ENCODE measurements around the gene NMT1. TPM values are rescaled to one million over a fixed set of nuclear protein-coding genes. Genes with fewer than 3 reads are reported as not detected.

The NMT1 gene
- total RNA-seq, 2 donors from 2014 or later: 122 to 136 TPM

DNA sequence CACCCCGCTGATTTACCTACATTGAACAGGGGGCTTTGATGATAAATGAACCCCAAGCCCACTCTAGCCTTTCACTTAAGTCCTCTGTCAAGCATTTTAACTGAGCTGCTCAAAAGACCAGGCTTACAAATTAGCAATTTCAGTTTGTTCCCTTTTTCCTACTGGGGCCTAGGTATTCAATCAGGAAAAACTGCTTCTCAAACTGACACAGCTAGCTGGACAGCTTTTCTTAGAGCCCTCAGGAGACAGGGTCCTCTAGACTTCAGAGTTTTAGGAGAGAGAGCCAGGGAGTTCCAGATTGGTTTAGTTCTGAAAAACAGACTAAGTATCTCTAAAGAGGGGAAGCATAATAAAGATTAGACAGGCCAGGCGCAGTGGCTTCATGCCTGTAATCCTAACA, 94.4 kb downstream of the NMT1 start:
- WGBS, 2 experiments (ENCODE audit: insufficient coverage in 1 of 2, insufficient read length in 1 of 2): 99 to 100% methylated on average over 2 of the region's 2 CpGs
- H3K4me1 ChIP-seq (ENCODE audit: control insufficient read depth, insufficient read depth, low read length): peaks cover 5% of the 10 kb centered on the region
- Mint-ChIP-seq H3K27me3 (ENCODE audit: insufficient read depth) (no peaks in the 10 kb centered on the region), H3K27ac (no peak overlapping the region), H3K4me1 (peaks cover 28% of the 10 kb centered on the region), H3K36me3 (ENCODE audit: low read depth) (no peaks in the 10 kb centered on the region), H3K4me3 (no peak overlapping the region), H3K9me3 (no peaks in the 10 kb centered on the region)
- TF ChIP-seq, protein P1, sequence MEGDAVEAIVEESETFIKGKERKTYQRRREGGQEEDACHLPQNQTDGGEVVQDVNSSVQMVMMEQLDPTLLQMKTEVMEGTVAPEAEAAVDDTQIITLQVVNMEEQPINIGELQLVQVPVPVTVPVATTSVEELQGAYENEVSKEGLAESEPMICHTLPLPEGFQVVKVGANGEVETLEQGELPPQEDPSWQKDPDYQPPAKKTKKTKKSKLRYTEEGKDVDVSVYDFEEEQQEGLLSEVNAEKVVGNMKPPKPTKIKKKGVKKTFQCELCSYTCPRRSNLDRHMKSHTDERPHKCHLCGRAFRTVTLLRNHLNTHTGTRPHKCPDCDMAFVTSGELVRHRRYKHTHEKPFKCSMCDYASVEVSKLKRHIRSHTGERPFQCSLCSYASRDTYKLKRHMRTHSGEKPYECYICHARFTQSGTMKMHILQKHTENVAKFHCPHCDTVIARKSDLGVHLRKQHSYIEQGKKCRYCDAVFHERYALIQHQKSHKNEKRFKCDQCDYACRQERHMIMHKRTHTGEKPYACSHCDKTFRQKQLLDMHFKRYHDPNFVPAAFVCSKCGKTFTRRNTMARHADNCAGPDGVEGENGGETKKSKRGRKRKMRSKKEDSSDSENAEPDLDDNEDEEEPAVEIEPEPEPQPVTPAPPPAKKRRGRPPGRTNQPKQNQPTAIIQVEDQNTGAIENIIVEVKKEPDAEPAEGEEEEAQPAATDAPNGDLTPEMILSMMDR (conservative IDR thresholded peaks at IDR 0.05): no peak
- DNase-seq: no peak
- no peak overlapping the region for H3K9ac ChIP-seq (ENCODE audit: extremely low read depth, low read length, poor library complexity, severe bottlenecking)
- H3K36me3 ChIP-seq (ENCODE audit: control insufficient read depth, insufficient read depth, low read length): no peaks in the 10 kb centered on the region
- no peak overlapping the region for H3K27ac ChIP-seq (ENCODE audit: low read depth, low read length)
- H3K27me3 ChIP-seq (ENCODE audit: control insufficient read depth, insufficient read depth, low read length, poor library complexity, severe bottlenecking): no peaks in the 10 kb centered on the region
- no peak overlapping the region for H3K4me3 ChIP-seq (ENCODE audit: low read length)
- H3K9me3 ChIP-seq (ENCODE audit: control insufficient read depth, low read length): no peaks in the 10 kb centered on the region

DNA sequence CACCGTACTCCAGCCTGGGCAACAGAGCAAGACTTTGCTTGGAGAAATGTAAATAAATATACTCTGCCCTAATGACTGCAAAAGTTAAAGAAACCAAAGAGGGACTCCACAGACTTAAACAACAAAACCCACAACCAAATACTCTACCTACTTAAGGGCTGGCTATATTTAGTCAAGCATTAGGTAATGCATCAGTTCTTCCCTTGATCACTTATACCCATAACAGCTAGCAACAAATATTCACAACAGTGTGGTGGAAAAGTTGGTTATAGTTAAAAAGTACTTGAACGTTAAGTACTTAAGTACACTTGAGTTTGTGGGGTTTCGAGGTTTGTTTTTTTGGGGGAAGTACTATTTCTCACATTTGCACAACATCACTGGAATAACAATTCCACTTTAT, 95.1 kb downstream of the NMT1 start:
- Mint-ChIP-seq H3K9me3 (no peaks in the 10 kb centered on the region), H3K36me3 (ENCODE audit: low read depth) (no peaks in the 10 kb centered on the region), H3K27ac (no peak overlapping the region), H3K27me3 (ENCODE audit: insufficient read depth) (no peaks in the 10 kb centered on the region), H3K4me3 (no peak overlapping the region), H3K4me1 (peaks cover 21% of the 10 kb centered on the region)
- Histone ChIP-seq H3K4me3 (ENCODE audit: low read length) (no peak overlapping the region), H3K9me3 (ENCODE audit: control insufficient read depth, low read length) (no peaks in the 10 kb centered on the region), H3K9ac (ENCODE audit: extremely low read depth, low read length, poor library complexity, severe bottlenecking) (no peak overlapping the region), H3K27me3 (ENCODE audit: control insufficient read depth, insufficient read depth, low read length, poor library complexity, severe bottlenecking) (no peaks in the 10 kb centered on the region), H3K27ac (ENCODE audit: low read depth, low read length) (no peak overlapping the region), H3K36me3 (ENCODE audit: control insufficient read depth, insufficient read depth, low read length) (no peaks in the 10 kb centered on the region), H3K4me1 (ENCODE audit: control insufficient read depth, insufficient read depth, low read length) (peaks cover 5% of the 10 kb centered on the region)
- WGBS, 2 experiments (ENCODE audit: insufficient coverage in 1 of 2, insufficient read length in 1 of 2): 90% methylated on average over 2 of the region's 3 CpGs; no CpG with 5 or more reads in 1 of the 2 experiments
- DNase-seq: no peak
- TF ChIP-seq, protein P1 (conservative IDR thresholded peaks at IDR 0.05): no peak

Small RNAs within 50 kb of the gene (microRNA-seq; reads per million reads assigned to microRNA genes)
- not detected for gene MIR6784 (ENCODE audit: borderline microRNAs expressed)

Other genes with a start within 250 kb of the NMT1 start
- gene GJC1, start 231.0 kb upstream of the NMT1 start, total RNA-seq: 100 to 1,000 TPM in 1 of 2 donors, 10 to 100 TPM in 1; 81.9 to 108 TPM
- not detected for gene HIGD1B, start 213.4 kb upstream of the NMT1 start, total RNA-seq
- 100 to 1,000 TPM; 145 to 171 TPM for gene EFTUD2, start 161.9 kb upstream of the NMT1 start, total RNA-seq
- gene GFAP, start 145.8 kb upstream of the NMT1 start, total RNA-seq: under 1 TPM in 1 of 2 donors, not detected in 1; 0.35 TPM
- 10 to 100 TPM; 43.5 to 64.7 TPM for gene KIF18B, start 113.5 kb upstream of the NMT1 start, total RNA-seq
- 1 to 10 TPM; 1.4 to 2.7 TPM for gene C1QL1, start 93.0 kb upstream of the NMT1 start, total RNA-seq
- 10 to 100 TPM; 54.5 to 69.4 TPM for gene DCAKD, start 9.7 kb upstream of the NMT1 start, total RNA-seq
- gene PLCD3, start 71.2 kb downstream of the NMT1 start, total RNA-seq: 10 to 100 TPM; 34.8 to 42.9 TPM
- 10 to 100 TPM; 17.4 to 19.5 TPM for gene ACBD4, start 74.4 kb downstream of the NMT1 start, total RNA-seq
- gene HEXIM1, start 87.2 kb downstream of the NMT1 start, total RNA-seq: 10 to 100 TPM; 37.0 to 39.2 TPM
- 10 to 100 TPM; 12.9 to 13.1 TPM for gene HEXIM2, start 100.6 kb downstream of the NMT1 start, total RNA-seq
- gene FMNL1, start 160.6 kb downstream of the NMT1 start, total RNA-seq: 1 to 10 TPM; 3.5 to 4.5 TPM
- gene SPATA32, start 200.8 kb downstream of the NMT1 start, total RNA-seq: under 1 TPM in 1 of 2 donors, not detected in 1; 0.18 TPM